Stimulated activated CD4-positive, alpha-beta T cell treated with anti-CD3 and anti-CD28 coated beads, Interleukin-2, amount 100 ng/mL, for 4 hours (primary cell): ENCODE data around the gene DYNC2LI1.

Source experiments
- DNase-seq: peaks from one replicate; pipeline ENCODE4 v3.0.0-alpha.2; 2020; ENCODE audit warnings: low read depth

The DYNC2LI1 gene

DNA sequence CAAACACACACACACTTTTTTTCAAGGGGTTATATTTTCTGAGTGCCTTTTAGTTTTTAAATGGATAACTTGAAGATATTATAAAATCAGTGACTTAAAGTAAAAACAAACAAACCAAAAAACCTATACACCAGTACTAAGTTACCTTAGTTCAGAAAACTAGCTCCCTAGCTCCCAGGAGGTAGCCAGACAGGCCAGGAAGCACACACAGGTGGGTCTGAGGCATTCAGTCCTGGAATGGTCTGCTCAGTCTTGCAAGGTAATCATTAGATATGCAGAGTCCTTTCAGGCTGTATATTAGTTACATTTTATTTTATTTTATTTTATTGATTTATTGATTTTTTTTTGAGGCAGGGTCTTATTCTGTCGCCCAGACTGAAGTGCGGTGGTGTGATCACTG is 10.7 kb upstream of the DYNC2LI1 start:
- no peak for DNase-seq

DNA sequence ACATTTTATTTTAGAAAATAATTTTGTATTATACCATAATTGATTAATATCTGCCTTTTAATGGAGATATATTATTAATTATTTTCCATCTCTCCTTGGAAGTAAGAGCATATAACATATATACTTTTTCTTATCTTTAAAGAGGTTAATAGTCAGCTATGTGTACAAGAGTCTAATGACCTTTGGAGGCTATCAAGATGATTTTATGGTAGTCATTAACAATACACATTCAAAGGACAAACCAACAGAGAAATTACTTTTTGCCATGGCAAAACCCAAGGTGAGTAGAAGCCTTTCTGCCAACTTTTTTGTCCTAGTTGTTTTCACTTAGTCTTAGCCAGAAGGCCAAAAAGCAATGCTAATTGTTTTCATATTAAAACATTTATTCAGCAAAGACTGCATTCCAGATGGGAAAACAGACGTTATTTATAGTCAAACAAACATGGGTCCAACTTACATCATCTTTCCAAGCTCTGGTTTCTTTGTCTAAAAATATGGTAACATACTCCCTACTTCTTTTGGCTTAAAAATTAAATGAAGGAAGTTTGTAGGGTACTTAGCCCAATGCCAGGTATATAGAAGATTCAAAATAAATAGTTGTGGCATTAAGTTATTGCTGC is 9.6 kb upstream of the DYNC2LI1 start:
- no peak for DNase-seq

DNA sequence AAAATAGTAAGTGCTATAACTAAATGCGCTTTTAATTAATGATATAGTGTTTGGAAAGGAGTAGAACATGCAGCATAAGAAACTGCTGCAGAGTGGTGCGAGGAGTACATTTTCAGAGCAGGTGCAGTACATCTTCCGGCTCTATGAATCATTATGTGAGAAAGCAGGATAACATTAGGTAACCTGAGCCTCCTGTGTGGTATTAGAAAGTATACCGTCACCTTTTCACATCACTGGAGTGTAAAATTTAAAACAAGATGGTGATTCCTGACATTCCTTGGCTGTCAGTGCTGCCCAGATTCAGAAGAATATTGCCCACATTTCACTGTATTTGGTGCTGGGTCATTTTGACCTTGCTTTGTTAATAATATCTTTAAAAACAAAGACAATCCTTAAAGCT is 7.8 kb upstream of the DYNC2LI1 start:
- DNase-seq = no peak

DNA sequence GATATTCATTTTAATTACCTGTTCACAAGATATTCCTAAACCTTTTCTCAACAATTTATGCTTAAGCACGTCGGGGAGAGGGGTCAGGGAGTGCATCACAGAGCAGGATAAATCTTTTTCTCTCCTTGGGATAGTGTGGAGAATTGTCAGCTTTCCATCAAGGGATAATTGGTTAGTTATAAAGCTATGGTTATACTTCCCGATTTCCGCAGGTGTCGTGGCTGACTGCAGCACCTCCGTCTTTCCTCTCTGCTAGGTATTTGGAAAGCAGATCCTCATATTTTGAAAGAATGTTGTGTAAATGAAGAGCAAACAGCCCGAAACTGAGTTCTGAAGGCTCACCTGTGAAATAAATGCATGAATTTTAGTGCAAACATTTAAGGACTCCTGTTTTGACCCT is 778 bp downstream of the DYNC2LI1 start:
- no peak for DNase-seq

DNA sequence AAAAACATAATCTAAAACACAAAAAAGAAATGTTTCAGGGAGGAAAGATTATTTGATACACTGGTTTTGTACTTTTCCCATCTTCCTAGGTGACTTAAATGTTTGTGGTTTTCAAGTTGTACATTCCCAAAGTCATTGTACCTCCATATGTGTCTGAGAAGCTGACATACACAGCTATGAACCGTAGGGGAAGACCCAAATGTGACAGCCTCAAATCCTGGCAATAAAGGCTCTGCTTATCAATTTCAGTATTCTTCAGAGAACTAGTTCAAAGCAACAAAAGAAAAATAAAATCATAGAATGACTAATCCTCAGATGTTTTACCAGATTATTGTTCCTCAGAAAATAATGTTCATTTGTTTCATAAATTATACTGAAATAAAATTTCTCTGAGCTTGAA is 2.5 kb downstream of the DYNC2LI1 start:
- no peak for DNase-seq

DNA sequence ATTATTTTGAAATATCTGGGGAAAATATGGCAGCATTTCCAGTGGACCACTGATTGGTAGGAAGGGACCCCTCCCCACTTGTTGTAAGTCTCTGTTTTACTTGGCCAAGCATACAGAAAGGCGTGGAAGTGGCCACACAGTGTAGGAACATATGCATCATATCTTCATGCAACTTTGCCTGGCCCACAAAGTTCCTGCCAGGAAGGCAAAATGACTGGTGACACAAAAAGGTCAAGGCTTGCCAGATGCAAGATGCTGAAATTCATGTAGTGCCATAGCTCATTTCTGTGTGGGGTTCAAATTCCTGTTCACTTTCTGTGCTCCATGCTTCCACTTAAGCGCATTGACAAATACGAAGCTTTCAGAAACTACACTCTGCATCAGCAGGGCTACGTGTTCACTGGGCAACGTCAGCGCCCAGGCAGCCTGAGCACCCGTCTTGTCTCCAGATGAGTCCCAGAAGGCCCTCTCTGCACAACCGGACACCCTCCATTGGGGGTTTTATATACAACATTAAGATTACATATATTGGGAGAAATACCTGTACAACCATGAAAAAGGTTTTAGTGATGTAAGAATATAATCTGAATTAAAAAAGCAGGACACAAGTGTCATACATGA is 3.6 kb downstream of the DYNC2LI1 start:
- DNase-seq = no peak

DNA sequence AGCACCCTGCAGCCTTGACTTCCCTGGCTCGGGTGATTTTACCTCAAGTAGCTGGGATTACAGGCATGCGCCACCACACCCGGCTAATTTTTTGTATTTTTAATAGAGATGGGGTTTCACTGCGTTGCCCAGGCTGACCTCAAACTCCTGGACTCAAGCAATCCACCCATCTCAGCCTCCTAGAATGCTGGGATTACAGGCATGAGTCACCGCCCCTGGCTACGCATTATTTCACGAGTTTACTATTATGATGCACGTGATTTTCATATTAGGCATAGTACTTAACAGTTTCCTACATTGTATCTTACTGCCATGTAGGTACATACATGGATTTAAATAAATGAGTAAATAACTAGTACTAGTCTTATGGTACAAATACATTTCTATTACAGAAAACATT is 4.4 kb downstream of the DYNC2LI1 start:
- no peak for DNase-seq

DNA sequence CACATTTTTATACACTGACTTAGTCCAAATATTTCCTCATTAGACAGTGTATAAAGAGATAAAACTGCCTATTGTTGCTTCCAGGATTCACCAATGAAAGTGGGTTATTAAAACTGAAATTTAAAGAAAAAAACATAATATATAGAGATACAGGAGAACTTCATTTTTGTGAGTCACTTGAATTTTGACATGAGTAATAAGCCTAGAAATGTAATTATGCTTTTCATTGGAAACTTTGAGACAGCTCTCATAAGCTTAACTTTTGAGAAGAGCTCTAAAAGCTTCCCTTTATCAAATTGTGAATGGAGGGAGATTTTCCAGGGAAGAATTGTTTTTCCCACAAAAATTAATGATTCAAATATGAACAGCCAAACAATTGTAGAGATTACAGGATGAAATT is 14.1 kb downstream of the DYNC2LI1 start:
- no peak for DNase-seq

DNA sequence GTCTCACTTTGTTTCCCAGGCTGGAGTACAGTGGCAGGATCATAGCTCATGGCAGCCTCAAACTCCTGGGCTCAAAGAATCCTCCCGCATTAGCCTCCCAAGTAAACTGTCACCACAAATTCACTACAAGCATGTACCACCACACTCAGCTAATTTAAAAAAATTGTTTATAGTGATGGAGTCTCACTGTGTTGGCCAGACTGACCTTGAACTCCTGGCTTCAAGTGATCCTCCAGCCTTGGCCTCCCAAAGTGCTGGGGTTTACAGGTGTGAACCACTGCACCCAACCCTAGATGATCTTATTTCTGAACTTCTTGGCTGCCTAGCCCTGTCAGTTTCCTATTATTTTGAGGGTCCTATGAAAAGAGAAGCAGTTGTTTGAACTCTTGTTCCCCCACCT is 14.8 kb downstream of the DYNC2LI1 start:
- DNase-seq = no peak

DNA sequence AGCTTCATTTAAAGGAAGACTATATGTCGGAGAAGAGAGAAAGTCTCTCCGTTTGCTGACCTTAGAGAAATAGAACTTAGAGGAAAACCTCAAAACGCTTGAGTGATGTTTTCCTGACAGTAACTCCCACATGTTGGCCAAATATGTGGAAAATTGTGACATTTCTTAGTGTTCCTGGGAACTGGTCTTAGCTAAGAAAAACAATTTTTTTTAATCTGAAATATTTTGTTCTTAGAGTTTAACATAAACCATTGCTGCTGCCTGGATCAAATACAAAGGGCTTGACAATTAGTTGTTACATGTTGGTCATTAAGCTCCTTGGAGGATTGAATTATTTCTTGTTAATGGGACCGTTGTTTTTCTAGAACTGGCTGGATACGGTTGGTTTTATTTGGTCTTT is 16.3 kb downstream of the DYNC2LI1 start:
- no peak for DNase-seq

DNA sequence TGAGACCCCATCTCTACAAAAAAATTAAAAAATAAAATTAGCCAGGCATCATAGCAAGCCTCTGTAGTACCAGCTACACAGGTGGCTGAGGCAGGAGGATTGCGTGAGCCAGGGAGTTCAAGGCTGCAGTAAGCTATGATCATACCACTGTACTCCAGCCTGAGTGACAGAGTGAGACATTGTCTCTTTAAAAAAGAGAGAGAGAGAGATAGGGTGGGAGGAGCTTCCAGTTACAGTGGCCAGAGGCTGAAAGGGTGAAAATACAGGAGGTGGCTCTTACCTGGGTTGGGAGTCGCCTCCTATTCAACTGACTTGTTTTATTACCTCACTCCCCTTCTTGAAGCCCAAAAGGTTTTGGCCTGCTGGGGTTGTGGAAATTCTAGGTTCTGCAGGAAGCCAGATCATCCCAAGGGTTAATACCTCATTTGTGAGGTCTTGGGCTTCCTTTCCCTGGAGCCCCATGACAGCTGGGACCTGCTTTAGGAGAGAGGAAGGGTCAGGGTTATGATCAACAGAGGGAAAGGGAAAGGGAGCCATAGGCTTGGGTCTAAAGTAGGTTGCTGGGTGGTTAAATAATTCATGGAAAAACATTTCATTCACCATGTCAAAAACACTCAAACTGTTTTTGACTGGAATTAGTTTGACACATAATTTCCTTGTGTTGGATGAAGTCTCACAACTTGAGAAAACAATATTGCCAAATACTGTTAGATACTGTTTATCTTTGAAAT is 17.4 kb downstream of the DYNC2LI1 start:
- DNase-seq = no peak

DNA sequence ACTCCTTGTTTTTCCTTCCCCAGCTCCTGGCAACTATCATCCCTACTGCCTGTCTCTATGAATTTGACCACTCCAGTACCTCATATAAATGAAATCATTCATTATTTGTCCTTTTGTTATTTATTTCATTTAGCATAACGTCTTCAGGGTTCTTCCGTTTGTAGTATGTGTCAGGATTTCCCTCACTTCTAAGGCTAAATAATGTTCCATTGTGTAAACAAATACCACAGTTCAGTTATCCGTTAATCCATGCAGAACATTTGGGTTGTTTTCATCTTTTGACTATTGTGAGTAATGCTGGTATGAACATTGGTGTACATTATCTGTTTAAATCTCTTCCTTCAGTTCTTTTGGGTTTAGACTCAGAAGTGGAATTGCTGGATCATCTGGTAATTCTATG is 18.8 kb downstream of the DYNC2LI1 start:
- DNase-seq = no peak

DNA sequence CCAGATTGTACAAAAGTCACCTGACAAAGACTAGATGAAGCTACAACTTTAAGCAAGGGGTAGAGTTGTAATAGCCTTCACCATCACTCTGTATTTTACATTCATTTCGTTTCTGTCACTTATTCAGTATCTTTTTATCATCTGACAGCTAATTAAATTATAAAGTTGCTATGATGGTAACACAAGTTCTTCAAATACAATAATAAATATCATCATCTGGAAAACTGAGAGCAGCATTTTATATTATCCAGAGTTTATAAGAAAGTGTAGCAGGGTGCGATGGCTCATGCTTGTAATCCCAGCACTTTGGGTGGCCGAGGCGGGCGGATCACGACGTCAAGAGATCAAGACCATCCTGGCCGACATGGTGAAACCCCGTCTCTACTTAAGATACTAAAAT is 21.1 kb downstream of the DYNC2LI1 start:
- no peak for DNase-seq

DNA sequence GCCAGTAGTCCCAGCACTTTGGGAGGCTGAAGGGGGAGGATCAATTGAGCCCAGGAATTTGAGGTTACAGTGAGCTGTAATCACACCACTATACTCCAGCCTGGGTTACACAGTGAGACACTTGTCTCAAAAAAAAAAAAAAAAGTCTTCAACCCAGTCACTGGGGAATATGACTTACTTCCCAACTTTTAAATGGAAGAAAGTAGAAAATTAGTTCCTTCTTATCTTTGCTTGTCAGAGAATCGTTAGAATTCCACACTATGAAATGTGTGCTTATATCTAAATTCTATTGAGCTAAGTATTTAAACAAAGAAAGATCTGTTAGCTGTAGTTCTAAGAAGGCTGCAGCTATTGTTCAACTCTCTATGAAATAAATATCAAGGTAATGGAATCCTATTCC is 22.4 kb downstream of the DYNC2LI1 start:
- DNase-seq = no peak

DNA sequence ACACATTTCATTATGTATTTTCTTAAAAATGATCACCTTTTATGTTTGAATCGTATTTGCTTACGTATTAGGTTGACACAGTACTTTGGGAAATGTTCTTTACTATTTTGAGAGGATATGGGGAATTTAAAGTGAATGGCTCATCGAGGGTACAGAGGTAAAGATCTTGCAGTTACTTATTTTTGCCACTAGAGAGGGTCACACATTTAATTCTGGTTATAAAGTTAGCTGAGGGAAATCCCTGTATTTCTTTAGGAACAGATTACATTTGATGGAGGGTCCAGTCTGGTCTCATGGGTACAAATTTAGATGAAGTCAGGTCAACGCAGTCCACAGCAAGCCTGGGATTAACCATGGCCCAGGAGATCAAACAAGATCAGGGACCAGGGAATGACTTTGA is 24.5 kb downstream of the DYNC2LI1 start:
- no peak for DNase-seq

DNA sequence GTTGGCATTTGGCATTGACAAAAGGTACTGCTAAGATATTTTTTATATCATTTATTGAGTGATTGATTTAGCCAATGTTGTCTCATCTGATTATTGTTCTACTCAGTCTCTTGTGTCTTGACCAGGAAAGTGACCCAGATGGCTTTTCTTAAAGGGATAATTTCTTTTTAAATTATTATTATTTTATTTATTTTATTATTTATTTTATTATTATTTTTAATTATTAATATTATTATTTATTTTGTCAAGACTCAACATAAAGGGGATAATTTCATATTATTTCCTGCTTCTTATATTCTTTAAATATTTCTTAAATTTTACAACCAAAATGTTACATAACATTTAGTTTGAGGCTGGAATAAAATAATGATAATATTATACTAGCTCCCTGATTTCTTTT is 27.1 kb downstream of the DYNC2LI1 start:
- no peak for DNase-seq

DNA sequence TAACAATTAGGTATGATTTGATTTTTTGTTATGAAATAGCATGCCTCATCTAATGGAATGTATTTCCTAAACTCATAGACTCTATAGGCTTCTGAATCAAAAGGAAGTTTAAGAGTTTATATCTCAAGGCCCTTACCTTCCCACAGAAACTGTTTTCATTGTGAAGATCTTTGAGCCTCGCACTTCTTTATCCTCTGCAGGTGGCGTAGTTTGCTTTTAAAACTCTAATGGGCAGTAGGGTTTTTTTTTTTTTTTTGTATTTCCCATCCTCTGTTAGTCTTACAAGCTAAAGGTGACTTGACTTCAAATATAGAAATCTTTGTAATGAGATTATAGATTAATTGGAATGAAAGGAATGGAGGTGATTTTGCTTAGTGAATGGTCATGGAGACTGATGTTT is 28.3 kb downstream of the DYNC2LI1 start:
- DNase-seq = no peak

DNA sequence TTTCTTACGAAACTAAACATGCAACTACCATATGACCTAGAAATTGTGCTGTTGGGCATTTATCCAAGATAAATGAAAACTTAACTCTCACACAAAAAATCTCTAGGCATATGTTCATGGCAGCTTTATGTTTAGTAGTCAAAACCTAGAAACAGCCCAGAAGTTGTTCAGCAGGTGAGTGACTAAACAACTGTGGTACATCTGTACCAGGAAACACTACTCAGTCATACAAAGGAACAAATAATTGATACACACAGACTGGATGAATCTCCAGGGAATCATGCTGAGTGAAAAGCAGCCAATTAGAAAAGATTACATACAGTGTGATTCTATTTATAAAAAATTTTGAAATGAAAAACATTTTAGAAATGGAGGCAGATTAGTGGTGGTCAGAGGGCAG is 29.3 kb downstream of the DYNC2LI1 start:
- no peak for DNase-seq

DNA sequence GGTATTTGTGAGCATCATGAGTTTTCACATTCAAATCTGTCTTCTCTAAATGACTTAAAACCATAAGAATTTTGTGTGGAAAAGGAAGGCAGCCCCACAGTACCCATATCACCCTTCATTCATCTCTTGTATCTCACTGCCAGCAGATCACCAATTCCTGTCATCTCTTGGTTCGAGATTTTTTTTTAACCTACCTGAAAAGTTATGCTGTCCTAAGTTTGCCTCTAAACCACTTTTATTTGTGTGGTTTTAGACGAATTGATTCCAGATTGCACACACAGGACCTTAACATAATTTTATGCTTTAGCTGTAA is 32.8 kb downstream of the DYNC2LI1 start:
- no peak for DNase-seq

DNA sequence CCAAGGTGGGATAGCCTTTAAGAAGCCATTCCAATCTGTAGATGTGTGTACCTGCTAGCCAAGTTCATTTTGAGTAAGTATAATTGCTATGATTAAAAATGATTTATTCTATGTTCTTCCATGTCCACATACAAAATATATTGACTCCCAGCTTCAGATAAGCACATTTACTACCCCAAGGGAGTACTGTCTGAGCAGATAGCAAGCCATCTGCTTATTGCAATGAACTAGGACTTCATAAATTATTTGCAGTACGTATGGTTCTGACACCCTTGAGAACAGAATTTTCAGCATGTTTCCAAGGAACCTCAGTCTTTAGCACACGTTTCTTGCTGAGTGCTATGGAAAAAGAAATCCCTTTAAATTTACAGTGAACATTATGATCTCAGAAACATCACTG is 36.6 kb downstream of the DYNC2LI1 start:
- no peak for DNase-seq

DNA sequence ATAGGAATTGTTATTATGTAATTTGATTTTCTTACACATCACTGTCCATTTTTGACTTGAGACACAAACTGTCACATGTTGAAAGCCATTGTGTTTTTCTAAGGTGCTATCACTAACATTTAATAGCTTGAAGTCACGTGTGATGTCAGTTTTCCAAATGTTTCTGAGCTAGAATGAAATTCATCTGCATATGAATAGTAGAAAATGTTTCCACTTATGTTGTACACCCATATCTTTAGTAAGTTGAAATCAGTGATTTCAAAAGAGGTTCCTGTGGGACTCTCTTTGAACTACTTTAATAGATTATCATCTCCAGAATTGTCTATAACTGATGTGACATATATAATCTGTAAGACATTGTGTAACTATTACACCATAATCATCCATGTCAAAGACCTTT is 37.0 kb downstream of the DYNC2LI1 start:
- no peak for DNase-seq

DNA sequence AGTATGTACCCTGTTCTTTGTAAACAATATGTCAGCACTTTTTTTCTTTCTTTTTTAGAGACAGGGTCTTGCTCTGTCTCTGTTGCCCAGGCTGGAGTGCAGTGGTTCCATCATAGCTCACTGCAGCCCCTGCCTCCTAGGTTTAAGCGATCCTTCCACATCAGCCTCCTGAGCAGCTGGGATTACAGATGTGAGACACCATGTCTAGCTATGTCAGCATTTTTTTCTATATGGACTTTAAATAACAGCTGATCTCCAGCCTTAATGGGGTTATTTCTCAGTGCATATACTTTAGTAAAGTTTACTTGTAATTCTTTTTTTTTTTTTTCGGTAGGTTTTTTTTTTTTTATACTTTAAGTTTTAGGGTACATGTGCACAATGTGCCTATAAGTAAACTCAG is 38.2 kb downstream of the DYNC2LI1 start:
- no peak for DNase-seq

DNA sequence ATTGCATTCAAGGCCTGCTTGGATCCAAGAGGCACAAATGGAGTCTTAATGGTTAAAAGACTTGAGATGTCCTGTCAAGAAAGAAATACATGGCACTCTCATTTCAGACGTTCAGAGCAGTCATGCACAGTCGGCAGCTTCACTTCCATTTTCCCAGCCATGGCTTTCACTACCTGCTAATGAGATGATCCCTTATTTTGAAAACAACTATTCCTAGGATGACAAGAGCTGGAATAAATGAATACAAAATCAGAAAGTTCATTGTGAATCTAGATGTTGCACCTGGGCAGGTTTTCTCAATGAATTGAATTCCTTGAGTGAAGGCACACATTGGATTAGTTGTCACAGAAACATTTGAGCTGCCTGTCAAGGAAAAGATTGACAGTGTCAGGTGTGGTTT is 39.1 kb downstream of the DYNC2LI1 start:
- no peak for DNase-seq

DNA sequence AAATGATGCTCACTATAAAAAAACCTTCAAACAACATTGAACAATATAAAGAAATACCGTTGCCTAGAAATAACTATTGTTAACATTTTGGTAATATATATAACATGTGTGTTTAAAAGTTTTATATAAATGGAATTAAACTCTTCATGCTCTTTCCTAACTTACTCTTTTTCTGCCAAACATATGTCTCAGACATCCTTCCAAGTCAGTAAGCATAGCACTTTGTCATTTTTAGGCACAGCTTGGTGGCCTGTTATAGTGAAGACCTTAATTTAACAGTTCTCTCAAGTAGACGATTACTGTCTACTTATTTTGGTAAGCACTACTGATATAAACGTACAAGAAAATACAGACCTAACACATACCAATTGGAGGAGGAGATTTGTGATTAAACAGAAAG is 40.9 kb downstream of the DYNC2LI1 start:
- no peak for DNase-seq
